ENCODE results near the gene BTAF1.
"Not testable (repeated sequence)": the region's sequence is repeated elsewhere in the genome, so short reads cannot be mapped to it uniquely, and the experiment has no call there.

The BTAF1 gene

GRCh38 chr10:91923371-91924211, at the start of gene BTAF1:
Gene BTAF1 (plus strand): TSS chr10:91923770. CDS start chr10:91924077, 307 bp downstream.
- peak; percentile 95 for DNase-seq

GRCh38 chr10:91875156-91875555, 48.4 kb upstream of the BTAF1 start:
- DNase-seq, result no peak

DNA sequence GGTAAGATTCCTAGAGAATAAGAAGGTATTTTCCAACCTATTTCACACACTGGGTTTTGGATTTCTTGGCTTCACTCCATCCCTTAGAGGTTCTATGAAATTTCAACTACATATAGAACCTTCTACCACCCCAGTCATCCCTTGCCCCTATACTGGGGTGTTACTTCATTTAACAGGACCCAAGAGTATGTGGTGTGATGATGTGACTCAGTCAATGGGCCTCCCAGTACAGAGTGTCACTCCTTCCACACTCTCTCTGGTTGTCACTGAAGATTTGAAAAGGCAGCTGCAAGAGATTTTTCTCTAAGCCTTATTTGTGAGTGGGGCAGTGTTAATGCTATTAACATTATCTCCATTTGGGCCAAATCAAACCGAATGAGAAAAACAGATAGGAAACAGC, 47.8 kb upstream of the BTAF1 start:
- DNase-seq, result no peak

DNA sequence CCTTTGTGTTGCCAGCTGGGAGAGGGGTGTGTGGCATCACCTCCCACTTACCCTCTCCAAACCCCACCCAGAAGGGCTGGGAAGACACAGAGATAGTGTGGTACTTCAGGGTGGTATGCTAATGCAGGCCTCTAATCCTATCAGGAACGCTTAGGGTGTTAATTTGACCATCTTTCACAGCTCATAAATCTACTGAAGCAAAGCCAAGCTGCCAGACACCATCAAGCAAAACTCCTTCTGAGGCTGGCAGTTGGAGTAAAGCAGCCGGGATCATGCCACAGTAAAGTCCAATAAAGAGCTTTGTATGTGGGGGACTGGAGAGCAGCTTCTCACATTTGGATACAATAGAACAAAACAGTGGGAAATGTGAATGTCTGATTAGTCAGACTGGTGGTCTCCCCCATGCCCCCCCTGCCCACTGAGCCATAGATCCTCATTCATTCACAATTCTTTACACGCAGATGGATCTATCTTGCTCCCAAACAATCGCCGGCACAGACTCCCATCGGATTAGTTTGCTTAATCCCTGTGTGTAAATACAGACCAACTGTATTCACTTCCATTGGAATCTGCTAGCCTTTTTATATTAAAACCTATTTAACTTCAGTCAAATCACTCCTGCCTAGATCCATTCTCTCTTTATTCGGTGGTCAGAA, 43.9 kb upstream of the BTAF1 start:
- no peak for DNase-seq

- DNase-seq, result no peak
Observed at GRCh38 chr10:91880310-91880709, 43.3 kb upstream of the BTAF1 start.

DNA sequence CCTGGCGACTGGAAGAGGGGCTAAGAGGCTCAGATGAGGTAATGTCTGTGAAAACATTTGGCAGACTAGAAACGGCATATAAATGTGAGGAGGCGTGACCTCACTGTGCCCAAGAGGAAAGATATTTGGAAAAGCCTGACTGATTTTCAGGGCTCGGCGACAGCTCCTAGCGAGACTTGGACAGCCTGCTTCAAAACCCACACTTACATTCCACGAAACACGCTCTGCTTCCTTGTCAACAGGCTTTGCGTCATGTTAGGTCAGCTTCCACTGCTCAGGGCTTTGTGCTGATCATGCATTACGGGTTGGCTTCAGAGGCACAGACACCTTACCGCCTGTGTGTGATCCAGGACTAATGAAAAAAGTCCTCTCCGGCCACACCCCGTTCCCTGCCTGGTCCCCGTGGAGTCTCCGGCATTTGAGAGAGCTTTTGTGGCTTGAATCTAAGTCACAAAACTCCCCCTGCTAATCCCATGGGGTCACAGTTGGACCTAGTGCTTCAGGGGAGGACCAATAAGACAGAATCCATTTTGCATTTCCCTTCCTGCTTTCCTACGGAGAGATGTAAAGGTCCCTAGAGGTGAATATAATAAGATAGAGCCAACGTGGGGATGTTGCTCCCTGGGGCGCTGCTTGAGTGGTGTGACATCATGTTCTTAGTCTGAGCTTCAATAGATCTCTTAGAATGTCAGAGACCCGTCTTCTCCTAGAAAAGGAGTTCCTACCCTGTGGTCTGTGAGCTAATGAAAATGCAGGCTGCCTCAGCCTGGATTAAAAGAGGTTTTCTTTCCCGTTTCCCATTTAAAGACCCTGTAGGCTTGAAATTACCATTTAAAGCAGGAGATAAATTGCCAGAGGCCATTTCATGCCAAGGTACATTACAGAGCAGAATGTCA, 39.8 kb upstream of the BTAF1 start:
- no peak for DNase-seq

DNA sequence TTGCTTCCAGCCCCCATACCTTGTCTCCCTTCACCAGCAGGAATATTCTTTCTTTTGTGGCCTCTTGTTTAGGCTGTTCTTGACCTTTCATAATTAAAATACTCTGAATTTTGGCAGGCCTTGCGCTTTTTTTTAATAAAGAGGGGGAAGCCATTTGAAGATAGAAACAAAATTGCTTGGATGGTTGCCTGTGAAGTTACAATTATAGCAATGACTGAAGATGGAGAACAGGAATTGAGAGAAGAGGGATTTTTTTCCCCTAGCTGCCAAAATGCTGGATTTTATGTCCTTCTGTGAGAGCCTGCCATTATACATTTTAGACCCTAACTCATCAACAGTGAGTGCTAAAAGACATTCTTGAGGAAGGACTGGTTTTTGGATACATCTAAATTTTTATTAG, 39.0 kb upstream of the BTAF1 start:
- DNase-seq, result no peak

DNA sequence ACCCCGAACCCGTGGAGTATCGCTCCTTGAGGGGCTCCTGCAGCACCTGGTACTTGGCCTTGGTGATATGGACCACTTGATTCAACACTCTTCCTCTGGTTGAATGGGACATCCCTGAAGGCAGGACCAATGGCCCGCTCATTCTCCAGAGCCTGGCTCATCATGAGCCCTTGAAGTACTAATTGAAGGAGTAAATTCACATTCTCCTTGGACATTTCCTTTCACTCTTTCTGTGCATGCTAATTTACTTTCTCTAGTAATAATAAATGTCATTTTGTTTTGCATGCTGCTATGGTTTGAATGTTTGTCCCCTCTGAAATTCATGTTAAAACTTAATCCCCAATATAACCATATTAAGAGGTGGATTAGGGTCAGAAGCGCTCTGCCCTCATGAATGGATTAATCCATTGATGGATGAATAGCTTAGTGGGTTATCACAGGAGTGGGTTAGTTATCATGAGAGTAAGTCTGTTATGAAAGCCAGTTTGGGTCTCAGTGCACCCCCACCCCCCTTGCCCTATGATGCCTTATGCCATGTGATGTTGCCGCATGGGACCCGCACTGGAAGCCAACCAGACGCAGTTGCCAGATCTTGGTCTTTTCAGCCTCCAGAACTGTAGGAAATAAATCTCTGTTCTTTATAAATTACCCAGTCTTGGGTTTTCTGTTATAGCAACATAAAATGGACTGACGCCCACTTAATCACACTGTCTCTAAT, 38.0 kb upstream of the BTAF1 start:
- DNase-seq, result no peak

DNA sequence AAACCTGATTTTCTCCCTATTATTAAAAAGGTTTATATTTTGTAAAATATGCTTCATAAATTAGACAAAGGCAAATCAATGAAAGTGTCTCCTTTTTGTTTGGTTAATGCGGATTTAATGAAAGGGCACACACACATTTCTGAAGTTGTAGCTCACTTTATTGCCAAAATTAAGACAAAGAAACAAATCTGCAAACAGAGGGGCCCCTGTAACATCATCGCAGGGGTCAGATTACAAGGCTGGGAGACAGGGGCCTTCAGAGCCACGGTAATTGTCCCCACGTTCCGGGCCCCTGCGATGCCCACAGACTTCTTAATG, 36.7 kb upstream of the BTAF1 start:
- no peak for DNase-seq

GRCh38 chr10:91887272-91888076, 36.1 kb upstream of the BTAF1 start:
- DNase-seq, result peak; percentile 24

DNA sequence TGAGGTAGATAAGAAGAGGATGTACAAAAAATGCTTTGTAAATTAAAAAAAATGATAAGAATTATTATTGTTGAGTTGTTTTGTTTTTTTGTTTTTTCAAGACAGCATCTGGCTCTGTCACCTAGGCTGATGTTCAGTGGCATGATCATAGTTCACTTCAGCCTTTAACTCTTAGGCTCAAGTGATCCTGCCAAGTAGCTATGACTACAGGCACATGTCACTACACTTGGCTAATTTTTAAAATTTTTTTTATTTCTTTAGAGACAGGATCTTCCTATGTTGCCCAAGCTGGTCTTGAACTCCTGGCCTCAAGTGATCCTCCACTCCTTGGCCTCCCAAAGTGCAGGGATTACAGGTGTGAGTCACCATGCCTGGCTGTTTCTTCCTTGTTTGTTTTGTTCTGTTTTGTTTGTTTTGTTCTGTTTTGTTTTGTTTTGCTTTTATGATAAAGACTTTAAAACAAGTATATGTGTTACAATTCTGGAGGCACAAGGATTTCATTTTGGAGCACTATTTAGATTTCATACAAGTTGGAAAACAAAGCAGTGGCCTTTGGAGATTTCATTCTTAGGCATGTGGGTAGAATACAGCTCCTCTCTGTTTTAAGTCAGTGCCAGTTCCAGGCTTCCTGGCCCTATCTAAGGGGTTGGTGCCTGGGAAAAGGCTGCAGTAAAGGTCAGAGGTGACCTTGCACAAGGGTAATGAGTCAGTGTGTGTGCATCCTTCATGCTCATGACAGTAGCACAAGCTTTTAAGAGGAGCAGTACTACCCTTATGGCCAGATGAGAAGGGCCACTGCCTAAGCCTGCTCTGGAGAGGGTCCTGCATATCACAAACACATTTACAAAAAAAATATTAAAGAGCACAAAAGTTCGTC, 32.2 kb upstream of the BTAF1 start:
- no peak for DNase-seq

DNA sequence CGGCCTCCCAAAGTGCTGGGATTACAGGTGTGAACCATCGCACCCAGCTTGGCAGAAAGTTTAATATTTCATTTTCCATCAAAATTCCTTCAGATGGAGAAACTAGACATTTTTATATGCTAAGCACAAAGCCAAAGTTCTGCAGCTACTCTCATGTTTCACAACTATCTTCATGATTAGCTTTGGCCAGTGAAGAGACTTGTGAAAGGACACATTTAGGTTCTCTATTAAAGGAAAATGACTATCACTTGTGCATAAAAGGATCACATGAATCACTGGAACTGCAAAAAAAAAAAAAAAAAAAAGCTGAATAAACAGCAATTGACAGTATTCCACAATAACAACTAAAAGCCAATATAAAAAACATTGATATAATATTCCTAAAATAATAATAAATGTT, 30.5 kb upstream of the BTAF1 start:
- no peak for DNase-seq

- not testable (repeated sequence) for DNase-seq
Observed at GRCh38 chr10:91894261-91894685, 29.3 kb upstream of the BTAF1 start.

DNA sequence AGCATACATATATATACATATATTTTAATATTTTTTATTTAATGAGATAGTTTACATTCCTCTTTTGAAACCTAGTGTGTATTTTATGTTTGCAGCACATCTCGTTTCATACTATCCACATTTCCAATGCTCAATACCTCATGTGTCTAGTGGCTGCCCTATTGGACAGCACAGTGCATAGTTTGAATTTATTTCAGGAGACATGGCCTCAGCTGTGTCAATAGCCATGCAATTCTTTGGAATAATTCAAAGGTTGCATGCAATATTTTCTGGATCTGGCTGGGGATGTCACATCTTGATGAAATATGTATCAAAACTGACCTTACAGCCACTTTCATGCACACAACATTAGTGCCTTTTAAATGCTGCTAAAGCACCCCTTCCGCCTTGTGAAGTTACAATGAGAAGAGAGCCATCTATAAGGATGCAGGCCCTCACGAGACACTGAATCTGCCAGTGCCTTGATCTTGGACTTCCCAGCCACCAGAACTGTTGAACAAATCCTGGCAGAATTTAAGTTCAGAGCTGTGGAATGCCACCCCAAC, 27.3 kb upstream of the BTAF1 start:
- DNase-seq, result no peak

DNA sequence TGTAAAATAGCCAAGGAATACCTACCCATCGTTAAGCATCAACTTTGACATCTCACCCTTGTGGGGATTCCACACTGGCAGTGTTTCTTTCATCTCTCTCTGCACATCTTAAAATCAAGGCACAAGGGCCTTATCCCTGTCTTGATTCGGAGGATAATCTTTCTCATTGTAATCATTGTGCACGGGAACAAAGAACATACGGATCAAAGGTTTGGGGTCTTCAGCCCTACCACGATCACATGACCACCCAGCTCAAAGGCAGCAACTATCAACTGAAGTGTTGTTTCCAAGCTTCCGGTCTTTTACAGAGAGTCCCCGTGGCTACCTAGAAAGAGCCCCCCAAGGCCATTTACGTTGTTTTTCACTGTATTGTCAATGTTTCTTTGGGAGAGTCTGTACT, 26.1 kb upstream of the BTAF1 start:
- DNase-seq, result no peak

GRCh38 chr10:91901784-91902677, 21.5 kb upstream of the BTAF1 start:
- DNase-seq, result peak; percentile 86

DNA sequence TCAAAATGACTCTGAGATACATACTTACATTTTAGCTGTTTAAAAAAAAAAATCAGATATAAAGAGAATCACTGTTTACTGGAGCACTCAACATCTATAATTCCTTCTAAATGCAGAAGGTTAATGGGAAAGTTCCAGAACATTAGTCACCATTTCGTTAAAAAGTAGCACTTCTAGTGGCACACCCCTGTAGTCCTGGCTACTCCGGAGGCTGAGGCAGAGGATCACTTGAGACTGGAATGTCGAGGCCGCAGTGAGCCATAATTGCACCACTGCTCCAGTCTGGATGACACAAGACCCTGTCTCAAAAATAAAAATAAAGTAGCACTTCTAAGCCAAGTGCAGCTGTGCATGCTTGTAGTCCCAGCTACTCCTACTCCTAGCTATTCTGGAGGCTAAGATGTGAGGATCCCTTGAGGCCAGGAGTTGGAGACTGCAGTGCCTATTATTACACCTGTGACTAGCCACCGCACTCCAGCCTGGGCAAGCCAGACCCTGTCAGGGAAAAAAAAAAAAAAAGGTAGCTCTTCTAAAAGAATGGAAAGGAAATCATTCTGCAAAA, 16.5 kb upstream of the BTAF1 start:
- DNase-seq, result no peak

- DNase-seq, result no peak
Observed at GRCh38 chr10:91907914-91908336, 15.6 kb upstream of the BTAF1 start.

Measured in activated CD4-positive, alpha-beta T cell treated with anti-CD3 and anti-CD28 coated beads, Interleukin-2, Interleukin-6, amounts not matched to agents 100 ng/mL and 50 ng/mL, durations not matched to agents 16 hours and 8 hours (primary cell).